GM04504 (cell line): ENCODE data around the gene ACP1.

Experiments
- DNase-seq: peaks from one replicate; pipeline ENCODE4 v3.0.0-alpha.2; 2012; ENCODE audit warnings: low read depth

Gene ACP1

DNA sequence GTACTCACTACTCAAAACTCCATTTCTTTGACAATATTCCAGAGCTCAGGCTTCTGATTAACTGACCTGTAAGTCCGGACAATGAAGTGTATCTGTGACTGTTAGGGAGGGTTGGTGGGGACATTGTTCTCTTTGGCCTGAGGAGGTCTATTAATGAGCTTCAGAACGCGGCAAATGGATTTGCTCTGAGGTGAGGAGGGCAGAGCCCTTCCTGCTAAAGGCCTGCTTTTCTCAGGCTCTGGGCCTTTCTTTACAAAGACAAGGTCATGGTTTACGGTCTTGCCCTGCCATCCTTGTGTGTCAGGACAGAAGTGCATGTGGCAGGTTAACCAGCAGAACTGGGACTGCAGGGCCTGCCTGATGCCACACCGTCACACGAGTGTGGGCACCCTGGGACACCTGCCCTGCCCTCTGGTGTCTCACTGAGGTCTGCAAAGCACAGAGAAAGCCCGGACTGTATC, 15.9 kb downstream of the ACP1 start:
- no peak for DNase-seq

DNA sequence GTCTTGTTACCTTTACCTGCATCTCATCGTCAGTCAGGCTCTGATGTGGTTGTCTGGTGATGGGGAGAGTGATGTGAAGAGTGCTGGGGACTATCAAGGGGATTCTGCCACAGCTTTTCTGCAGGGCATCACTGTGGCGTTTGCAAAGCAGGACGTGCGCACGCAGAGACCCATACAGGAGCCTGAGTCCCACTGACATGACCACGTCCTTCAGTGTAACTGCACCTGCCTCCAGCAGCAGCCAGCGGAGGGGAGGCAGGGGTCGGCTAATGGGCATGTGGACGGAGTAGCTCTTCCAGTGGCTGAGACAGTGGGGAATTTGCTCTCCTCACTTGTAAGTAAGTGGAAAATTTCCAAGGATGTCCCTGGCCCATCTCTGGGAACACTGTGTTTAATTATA, 16.6 kb downstream of the ACP1 start:
- no peak for DNase-seq

DNA sequence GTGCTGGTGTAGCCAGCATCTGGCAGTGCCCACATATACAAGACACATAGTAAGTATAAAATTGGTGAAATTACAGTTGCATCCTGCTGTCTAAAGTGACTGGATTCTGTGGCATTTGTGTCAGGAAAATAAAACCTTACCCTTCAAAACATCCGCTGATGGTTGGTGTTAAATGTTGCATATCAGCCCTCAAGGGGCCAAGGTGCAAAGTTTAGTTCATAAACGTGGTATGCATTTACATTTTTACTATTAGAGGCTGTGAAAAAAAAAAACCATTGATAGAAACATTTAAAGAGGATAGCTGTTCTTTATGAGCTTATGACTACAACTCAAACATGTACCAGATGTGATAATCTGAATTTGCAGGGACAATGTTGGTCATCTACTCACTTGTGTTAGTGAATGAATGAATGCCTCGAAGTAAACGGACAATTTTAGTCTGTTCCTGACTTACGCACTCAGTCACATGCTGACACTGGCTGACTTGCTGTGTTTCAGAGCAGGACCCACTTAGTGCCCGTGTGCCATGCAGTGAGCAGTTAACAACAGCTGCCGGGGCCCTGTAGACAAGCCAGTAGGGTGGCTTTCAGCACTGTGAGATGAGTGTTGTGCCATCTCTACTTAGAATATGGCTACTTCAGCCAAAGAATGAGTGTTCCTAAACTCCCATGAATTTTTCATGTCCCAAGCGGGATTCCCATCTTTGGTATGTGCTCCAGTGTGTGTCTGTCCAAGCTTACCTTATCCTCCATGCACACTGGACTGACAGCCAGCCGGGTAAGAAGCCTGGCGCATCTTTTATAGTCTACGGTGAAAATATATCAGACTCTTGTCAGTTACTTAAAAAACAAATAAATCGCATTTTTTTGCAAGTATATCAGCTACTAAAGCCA, 17.9 kb downstream of the ACP1 start:
- DNase-seq, result no peak

DNA sequence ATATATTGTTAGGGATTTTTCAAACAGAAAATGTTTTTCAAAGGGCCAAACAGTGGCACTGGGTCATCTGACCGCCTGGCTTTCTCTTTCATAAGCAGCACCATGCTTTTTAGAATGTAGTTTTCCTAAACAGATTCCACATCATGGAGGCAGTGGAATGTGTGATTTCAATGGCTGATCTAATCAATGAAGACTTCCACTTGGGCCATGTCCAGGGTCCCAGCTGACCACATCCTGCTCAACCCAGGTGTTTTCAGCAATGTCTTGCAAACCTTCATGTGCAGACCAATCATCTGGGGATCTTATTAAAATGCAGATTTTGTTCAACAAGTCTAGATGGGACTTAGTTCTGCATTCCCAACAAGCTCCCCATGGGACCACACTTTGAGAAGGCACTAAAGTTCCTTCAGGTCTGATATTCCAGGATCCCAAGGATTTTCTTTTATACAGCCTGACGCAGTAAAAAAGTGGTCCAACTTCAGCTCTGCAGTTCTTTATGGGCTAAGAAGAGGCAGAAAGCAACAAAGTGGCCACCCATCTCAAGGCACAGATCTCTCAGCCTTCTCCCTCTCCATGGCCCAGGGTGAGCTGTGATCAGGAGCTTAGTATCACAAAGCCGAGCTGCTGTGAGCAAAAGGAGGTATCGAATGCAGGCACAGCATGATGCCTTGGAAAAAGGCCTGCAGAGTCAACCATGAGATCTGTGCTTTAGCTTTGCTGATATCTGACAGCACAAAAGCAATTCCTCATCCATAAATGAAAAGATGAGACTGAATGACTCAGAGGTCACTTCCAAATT, 19.4 kb downstream of the ACP1 start:
- no peak for DNase-seq

DNA sequence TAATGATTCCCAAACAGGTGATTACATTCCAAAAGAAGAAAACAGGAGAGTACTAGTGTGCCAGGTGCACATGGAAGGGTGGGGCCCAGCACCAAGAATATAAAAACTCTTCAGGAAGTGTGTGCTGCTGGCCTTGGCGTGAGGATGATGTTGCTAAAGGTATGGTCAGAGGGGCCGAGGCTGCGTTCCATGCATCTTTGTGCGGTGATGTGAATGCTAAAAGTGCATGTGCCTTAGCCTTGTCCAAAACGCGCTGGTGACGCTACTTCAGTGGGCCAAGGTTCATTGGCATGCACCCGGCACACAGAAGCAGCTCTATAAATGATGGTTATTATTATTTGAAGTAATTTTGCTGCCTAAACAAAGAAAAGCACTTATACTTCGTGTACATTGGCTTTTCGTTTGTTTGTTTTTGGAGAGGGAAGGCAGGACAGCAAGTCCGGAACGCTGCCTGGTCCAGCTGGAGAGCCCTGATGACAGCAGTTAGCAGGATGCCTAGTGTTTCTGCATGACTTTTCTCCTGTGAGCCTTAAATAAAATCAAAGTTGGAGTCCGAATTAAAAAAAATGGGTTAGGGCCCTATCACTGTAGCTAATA, 20.2 kb downstream of the ACP1 start:
- no peak for DNase-seq

DNA sequence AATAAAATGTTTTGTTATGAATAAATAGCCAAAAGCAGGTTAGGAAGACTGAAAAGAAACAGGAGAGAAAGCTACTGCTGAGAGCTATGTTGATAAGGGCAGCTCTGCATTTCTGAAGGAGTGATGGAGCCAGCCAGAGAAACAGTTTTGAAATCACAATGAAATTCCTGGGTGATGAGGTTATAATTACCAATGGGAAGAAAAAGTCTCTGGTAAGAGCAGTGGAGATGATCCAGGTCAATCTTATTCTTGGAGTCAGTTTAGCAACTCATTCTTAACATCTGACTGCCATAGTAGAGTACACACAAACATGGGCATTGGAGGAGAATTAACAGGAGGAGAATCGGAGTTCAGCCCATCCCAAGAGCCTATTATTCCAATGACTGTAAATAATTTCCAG, 20.8 kb downstream of the ACP1 start:
- DNase-seq, result peak; percentile 40

DNA sequence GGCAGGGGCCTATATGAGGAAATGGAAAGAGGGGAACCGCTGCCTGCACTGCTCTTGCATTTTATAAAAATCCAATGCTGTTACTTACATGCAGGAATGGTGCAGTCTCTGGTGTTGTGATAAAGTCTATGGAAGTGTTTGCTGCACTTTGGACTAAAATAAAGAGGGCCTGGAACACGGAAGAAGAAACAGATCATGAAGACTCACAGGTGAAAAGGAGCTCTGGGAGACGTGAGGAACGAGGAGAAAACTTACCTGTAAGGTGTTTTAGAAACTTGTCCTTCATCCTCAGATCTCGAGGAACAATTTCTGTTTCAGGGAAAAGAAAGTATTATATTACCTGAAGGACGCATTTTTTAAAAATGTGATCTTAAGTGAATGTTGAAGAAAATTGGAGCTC, 21.3 kb downstream of the ACP1 start:
- no peak for DNase-seq

DNA sequence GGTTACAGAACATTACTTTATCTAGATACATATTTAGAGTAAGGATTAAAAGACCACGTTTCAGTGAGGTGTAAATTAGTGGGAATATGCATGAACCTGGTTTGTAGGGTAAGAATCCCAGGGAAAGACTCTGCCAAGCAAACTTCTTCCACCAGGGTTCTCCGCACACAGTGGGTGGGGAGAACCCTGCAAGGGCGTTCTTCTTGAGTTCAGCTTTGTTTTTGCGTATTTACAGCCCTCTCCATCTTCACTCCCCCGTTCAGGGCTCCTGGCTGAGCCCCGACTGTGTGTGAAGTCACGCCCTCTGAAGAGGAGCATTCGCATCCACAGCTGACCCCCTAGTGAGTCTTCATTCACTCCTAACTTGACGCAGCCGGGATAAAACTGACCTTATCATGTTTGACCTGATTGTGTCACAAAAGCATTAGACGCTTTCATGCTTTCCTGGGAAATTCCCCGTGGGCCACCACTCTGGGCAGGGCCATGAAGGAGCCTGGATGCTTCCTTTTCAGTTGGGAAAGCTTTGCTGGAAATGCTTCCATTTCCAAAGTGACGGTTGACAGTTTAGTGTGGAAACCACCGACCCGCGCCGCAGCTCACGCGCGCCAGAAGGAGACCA, 22.1 kb downstream of the ACP1 start:
- no peak for DNase-seq

DNA sequence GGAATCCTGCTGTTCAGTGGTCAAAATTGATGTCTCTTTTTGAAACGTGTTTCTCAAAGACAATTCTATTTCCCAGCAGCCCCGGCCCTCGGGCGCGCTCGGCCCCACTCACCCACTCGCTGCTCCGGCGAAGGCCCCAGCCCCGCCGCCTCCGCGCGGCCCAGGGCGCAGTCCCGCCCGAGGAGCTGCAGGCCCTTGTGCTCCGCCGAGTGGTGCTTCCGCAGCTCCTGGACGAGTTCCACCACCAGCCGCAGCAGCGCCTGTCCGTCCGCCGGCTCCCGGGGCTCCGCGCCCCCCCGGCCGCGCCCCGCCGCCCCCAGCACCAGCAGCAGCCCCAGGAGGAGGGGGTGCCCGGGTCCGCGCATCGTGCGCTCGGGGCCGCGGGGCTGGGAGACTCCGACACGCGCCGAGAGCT, 22.7 kb downstream of the ACP1 start:
- no peak for DNase-seq

DNA sequence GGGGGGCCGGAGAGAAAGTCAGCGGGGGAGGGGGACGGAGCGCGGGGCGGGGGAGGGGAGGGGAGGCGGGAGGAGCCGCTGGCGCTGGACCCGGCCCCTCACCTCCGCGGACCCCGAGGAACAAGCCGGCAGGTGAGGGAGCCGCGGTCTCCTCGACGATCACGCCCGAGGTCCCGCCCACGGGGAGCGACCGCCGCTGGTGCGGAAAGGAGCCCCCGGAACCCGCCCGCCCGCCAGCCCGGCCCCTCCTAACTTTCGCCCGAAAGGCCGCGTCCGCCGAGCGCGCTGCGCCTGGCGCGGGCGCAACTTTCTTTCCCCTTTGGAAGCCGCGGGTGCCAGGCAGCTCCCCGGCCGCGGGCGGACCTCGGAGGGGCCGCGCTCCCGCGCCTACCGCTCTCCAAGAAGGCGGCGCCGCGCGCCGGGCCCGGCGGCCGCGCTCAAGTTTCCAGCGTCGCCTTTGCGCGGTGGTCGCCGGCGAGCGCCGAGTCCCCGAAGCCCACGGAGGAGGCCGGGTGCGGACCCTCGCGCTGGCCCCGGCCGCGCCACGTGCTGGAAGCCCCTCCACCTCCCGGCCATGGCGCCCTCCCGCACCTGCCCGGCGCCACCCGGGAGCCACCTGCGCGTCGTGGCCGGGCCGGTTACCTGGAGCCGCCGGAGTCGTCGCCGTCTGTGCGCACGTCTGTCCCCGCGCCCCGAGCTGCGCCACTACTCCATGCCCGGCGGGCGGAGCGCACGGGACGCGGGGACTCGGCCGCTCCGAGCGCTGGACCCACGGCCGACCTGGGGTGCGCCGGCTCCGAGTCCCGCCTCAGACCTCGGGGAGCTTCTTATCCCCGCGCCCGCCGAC, 23.4 kb downstream of the ACP1 start, which contains the start of gene ALKAL2:
TSS of gene ALKAL2 (minus strand) at position 181 of the 847 bp plus-strand sequence. CDS start 256 bp downstream, outside the sequence.
- DNase-seq, result no peak

DNA sequence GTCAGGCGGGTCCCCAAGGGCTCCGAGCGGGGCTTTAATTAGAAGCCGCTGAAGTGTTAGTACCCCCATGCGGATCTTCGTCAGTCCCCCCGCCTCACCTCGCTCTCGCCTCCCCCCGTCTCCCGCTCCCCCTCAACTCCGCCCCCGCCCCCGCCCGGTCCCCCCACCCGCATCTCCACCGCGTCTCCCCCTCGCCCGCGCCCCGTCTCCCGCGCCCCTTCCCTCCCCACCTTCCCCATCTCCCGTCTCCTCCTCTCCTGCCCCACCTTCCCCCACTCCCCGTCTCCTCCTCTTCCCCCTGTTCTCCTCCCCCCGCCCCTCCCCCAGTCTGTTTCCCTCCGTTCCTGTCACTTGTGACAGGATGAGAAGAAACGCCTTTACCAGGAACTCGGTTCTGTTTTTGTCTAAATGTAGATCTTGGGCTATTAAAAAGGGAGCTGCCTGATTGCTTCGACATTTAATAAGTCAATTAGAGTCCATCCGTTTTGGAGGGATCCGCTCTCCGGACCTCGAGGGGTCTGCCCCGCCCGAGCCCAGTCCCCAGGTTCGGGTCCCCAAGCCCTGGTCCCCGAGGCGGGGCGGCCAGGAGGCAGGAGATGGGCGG, 24.1 kb downstream of the ACP1 start:
- no peak for DNase-seq

DNA sequence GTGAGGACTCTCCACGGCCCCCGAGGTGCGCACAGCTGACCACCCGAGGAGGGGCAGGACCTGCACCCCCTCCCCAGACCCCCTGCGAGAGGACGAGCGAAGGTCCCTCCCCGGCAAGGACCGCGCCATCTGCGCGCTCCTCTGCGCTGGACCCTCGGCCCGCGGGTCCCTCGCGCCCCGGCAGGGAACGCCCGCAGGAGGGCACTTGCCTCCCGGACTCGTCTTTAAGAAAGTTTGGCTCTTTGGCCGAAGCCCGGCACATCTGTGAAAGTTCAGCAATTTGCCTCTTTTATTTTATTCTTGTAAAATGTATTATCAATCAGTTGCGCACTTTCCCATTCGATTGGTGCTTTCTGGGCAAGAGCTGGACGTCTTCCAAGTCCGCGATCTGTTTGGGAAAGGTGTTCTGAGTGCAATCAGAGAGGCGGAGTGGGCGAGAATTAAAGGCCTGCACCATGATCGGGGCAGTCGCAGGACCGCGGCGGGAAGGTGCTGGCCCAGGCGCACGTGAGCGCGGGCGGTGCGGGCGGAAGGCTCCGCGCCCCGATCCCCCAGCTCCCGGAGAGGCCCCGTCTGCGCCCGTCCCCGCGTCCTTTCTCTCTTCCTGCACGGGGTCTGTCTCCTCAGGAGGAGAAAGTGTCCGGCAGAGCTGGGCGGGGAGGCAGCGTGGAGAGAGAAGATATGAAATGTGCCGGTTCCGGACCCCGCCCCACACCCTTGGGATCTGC, 24.8 kb downstream of the ACP1 start:
- DNase-seq, result no peak

DNA sequence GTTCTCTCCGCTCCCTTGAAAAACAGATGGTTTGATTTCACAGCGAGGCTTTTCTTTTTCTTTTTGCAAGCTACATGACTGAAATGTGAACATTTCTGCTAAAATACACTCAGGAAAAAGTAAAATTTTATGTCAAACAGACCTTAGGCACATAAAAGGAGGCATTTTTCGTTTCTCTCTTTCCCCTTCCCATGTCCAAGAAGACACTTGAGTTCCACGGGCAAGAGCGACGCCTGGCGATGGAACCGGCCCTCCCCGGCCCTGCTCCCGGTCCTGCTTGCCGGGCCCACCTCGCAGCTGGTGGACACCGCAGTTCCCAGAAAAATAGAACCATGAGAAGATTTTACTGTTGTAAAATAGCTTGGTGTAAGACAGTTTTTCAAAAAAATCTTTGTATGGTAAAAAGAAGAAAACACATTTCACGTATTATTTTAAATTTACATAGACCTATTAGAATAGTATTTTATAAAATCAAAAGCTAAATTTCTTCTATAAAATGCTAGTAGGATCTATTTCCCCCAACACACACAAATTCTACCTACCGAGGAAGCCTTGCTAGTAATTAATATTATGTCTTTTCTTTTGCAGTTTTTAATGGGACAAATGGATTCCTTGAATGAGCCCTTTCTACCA, 25.5 kb downstream of the ACP1 start:
- DNase-seq, result peak; percentile 31

DNA sequence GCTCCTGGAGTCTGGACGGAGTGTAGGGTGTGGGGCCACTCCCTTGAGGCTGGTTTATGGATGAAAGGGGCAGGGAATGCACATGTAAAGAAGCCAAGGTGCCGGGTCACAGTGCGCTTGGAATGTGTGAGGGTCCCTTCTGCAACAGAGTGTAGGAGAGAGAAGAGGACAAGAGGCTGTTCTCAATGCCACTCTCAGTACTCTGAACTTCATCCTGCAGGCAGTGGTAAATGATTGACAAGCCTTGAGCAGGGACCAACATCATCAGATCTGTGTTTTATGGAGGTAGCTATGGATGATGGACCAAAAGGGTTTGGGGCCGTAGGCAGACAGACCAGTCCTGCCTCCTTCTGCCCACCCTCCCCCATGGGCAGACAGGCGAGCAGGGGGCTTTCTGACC, 30.3 kb downstream of the ACP1 start:
- no peak for DNase-seq

DNA sequence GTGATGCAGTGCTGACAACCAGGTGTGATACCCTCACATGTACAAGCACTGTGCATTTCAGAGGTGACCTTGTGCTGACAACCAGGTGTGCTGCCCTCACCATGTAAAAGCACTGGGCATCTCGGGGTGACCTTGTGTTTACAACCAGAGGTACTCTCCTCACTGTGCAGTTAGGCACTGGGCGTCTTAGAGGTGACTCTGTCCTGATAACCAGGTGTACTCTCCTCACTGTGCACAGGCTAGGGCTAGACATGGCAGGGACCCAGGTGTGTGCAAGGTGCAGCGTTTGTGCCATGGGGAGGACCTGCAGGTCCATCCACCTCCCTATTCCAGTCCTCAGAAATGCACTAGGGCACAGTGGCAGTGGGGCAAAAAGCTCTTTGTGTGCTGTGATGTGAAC, 31.6 kb downstream of the ACP1 start:
- DNase-seq, result no peak

DNA sequence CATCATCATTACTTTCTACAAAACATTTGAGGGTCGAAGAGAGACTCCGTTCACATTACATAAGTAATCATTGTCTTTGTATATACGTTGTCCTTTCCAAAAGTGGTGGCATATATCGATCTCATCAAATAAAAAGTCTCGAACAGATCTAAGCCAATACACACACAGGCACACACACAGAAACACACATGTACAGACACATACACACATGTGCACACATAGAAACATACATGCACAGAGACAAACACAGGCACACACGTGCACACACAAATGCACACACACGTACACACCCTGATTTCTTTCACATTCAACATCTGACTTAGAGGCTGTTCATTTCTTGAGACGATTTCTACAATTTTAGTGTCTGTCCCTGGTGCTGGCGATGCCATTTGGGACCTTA, 40.6 kb downstream of the ACP1 start:
- DNase-seq, result no peak

DNA sequence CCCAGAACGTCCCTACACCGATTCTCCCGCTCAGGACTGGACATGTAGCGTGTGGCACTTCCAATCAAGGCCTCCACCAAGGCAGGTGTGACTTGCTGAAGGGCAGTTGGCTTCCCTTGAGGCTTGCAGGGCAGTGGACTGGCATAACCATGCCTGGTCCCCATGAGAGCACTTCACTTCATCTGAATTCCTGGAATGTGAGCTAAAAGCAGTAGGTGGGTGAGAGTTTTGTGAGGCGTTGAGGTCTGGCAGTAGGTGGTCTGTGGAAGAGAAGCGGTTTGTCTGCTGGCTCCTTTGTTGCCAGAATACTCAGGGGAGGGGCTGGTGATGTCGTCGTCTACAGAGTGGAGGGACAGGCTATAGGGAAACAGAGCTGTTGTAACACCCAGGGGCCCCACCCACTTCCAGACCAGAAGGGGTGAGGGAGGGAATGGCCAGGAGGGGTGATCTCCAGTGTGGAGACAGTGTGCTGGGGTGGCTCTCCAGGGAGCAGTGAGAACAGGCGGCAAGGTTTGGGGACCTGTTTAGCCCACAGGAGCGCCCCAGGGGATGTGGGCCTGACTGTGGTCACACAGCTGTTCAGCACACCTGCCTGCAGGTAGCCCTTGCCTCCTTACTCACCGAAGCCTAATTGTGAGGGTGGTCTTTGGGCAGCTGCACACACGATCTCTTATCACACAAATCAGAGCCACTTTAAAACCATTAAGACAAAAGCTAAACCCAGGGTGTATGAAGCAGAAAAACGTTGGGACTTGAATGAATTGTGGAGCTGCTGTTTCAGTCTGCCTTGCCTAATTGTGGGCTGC, 44.6 kb downstream of the ACP1 start:
- DNase-seq, result no peak

DNA sequence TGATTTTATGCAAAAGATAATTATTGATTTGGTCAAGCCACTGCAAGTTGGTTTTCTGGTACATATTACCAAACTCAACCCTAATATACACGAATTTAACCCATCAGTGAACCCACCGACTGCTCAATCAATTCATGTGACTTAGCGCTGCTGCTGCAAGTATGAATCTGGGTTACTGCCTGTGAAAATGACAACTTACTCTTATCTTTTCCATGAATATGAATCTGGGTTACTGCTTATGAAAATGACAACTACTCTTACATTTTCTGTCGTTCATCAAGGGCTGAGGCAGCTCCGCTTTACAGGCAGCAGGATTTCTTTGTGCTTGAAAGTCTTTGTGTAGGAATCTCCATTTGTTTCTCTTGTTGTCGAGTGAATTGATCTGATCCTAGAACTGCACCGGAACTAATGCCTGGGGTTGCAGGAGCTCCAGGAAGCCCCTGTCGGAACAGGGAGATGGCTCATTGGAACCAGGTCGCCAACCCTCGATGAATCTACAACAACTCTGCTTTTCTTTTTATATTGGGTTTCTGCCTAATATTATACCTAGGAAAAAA, 45.3 kb downstream of the ACP1 start:
- DNase-seq, result no peak
